GM20431 (cell line): ENCODE data around the gene TNFRSF12A.
"Not testable (repeated sequence)": the region's sequence is repeated elsewhere in the genome, so short reads cannot be mapped to it uniquely, and the experiment has no call there.

Source experiments
- in situ Hi-C: fragments of 300-500 bp; cut with MseI, MboI; formaldehyde crosslinking; loops from one replicate; pipeline ENCODE4 v1.15.0; 2020; ENCODE audit warnings: low sequenced_read_pairs; ENCODE audit not compliant: unreplicated experiment

The TNFRSF12A gene

GRCh38 chr16:3059041-3059722 is 39.0 kb downstream of the TNFRSF12A start:
- in situ Hi-C loops = no loop called here

GRCh38 chr16:3059723-3060242 is 39.6 kb downstream of the TNFRSF12A start:
- in situ Hi-C loops = no loop called here

GRCh38 chr16:3060339-3061127 is 40.4 kb downstream of the TNFRSF12A start:
- in situ Hi-C loops = no loop called here

- in situ Hi-C loops = no loop called here
Measured at GRCh38 chr16:3062553-3062952, 42.4 kb downstream of the TNFRSF12A start.

- in situ Hi-C loops = no loop called here
Measured at GRCh38 chr16:3063625-3064386, 43.6 kb downstream of the TNFRSF12A start.

- in situ Hi-C loops = no loop called here
Measured at GRCh38 chr16:3065069-3065741, 45.0 kb downstream of the TNFRSF12A start, which contains the start of gene IL32. Gene IL32 (plus strand): TSS chr16:3065640. CDS start chr16:3065812, 172 bp downstream.

GRCh38 chr16:3065742-3066439 is 45.7 kb downstream of the TNFRSF12A start:
- in situ Hi-C loops = no loop called here

- in situ Hi-C loops = no loop called here
Measured at GRCh38 chr16:3066440-3066748, 46.2 kb downstream of the TNFRSF12A start.

GRCh38 chr16:3068487-3068886 is 48.3 kb downstream of the TNFRSF12A start:
- in situ Hi-C loops = no loop called here

- in situ Hi-C loops = not testable (repeated sequence)
Measured at GRCh38 chr16:3069146-3069545, 49.0 kb downstream of the TNFRSF12A start.

GRCh38 chr16:3070608-3071111 is 50.5 kb downstream of the TNFRSF12A start:
- in situ Hi-C loops = no loop called here

GRCh38 chr16:3071655-3072054 is 51.5 kb downstream of the TNFRSF12A start:
- in situ Hi-C loops = no loop called here
